Mammary epithelial cell (primary cell): Measurements from ENCODE around the gene ING1.

Source experiments
- EZH2 ChIP-seq: IDR thresholded peaks from 2 replicates; pipeline ENCODE4 v1.6.1; 2012; ENCODE audit warnings: low read length, inconsistent platforms, borderline replicate concordance
- TF ChIP-seq, protein P1 (sequence below), 2 donors: IDR thresholded peaks in 1 of 2; conservative IDR thresholded peaks in 1 of 2; 2 replicates each; pipeline ENCODE4 v1.5.1; 2011 to 2012; ENCODE audit warnings: inconsistent platforms in 2 of 2, low read length in 2 of 2, mild to moderate bottlenecking in 2 of 2, control low read depth in 1 of 2, low read depth in 1 of 2; ENCODE audit not compliant: insufficient read depth in 1 of 2; ENCODE audit errors: extremely low read depth in 1 of 2

DNA sequence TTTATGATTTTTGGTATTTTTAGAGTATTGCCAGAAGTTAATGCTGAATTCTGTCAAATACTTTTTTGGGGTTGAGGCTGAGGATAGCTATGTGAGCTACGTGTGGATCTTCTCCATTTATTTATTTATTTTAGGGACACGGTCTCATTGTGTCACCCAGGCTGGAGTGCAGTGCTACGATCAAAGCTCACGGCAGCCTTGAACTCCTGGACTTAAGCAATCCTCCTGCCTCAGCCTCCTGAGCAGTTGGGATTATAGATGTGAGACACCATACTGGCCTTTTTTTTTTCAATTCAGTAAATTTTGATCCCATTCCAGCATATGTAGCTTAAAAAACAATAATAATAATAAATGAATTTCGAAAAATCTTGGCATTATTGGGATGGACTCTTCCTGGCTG is 21.1 kb downstream of the ING1 start:
- TF ChIP-seq, protein P1, sequence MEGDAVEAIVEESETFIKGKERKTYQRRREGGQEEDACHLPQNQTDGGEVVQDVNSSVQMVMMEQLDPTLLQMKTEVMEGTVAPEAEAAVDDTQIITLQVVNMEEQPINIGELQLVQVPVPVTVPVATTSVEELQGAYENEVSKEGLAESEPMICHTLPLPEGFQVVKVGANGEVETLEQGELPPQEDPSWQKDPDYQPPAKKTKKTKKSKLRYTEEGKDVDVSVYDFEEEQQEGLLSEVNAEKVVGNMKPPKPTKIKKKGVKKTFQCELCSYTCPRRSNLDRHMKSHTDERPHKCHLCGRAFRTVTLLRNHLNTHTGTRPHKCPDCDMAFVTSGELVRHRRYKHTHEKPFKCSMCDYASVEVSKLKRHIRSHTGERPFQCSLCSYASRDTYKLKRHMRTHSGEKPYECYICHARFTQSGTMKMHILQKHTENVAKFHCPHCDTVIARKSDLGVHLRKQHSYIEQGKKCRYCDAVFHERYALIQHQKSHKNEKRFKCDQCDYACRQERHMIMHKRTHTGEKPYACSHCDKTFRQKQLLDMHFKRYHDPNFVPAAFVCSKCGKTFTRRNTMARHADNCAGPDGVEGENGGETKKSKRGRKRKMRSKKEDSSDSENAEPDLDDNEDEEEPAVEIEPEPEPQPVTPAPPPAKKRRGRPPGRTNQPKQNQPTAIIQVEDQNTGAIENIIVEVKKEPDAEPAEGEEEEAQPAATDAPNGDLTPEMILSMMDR (conservative IDR thresholded peaks at IDR 0.05 in 1 of 2, IDR thresholded peaks at IDR 0.05 in 1 of 2; ENCODE audit: extremely low read depth in 1 of 2, insufficient read depth in 1 of 2, low read depth in 1 of 2, low read length in 2 of 2) = no peak
- TF ChIP-seq EZH2 = no peak
